HUDEP-2 (cell line): ENCODE data around the gene PARP6.
"Not testable (repeated sequence)": the region's sequence is repeated elsewhere in the genome, so short reads cannot be mapped to it uniquely, and the experiment has no call there.

ENCODE experiments used
- DNase-seq, 76 experiments: peaks; one replicate each; lab custom pipeline; 2025; ENCODE audit not compliant: unreplicated experiment in 76 of 76; lab: John Stamatoyannopoulos, UW

PARP6 gene

DNA sequence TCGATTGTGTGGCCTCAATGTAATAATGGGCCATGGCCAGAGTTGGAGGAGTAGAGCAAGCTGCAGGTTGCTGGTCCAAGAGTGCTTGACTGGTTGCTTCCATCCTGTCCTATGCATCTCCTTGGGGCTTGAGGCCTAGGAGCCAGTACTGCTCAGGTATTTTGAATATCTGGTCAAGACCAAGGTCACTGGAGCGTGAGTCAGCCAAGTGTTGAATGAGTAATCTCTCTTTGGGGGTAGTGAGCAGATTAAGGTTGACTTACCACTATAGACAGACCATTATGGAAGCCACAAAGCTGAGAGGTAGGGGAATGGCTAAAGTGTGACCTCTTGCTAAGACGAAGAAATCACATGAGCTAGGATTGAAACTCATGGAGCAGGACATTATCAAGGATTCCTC is 9.4 kb upstream of the PARP6 start:
- no peak for DNase-seq

- DNase-seq, result no peak
These were observed 8.4 kb upstream of the PARP6 start for GRCh38 chr15:72280751-72281150.

DNA sequence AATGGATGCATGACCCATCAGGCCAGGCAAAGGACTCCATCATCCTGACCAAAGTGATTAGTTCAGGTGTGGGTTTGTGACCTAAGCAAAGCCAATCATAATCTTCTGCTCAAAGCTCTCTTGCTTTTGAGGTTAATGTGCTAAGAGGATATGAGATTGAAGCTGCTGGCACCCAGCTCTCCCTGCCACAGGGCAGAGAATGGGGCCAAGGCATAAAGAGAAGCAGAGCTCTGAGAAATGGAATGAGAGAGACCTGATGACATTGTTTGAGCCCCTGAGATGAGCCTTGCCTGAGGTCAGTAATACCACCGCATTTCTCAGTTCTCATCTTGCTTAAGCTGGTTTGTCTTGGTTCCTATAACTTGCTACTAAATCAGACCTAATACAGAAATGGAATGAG is 6.4 kb upstream of the PARP6 start:
- DNase-seq, result no peak

DNA sequence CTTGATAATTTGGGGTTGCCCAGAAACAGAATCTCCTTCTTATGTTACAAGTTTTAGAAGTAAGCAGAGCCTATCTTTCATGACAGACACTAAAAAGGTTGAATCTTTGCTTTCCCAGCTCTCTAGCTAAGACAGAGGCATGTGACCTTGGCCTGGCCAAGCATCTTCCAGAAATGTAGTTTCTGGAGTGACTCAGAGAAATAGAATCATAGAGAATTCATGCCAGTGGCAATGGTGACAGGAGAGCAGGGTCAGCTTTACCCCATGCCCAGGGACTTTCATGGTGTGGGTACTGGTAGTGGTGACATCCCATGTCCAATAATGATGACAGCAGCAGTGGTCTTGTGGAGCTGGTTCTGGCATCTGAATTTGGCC is 4.0 kb upstream of the PARP6 start:
- no peak for DNase-seq

DNA sequence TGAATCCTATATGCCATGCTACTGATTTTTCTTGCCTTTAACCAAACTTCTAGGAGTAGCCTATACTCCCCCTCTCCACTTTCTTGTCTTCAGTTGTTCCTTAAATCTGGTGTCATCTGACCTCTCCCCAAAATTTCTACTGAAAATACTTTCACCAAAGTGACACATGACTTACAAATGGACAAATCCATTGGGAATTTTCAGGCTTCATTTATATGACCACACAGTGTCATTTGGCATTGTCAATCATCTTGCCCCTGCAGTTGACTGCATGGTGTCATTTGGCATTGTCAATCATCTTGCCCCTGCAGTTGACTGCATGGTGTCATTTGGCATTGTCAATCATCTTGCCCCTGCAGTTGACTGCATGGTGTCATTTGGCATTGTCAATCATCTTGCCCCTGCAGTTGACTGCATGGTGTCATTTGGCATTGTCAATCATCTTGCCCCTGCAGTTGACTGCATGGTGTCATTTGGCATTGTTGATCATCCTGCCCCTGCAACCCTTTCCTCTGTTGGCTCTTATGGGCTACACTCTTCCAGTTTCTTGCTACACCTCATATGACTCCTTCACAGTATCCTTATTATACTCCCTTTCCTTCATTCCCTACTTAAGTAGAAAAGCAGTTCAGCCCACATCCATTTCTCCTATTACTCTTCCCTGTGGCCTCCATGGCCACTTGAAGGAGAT is 3.4 kb upstream of the PARP6 start:
- DNase-seq, result not testable (repeated sequence)

DNA sequence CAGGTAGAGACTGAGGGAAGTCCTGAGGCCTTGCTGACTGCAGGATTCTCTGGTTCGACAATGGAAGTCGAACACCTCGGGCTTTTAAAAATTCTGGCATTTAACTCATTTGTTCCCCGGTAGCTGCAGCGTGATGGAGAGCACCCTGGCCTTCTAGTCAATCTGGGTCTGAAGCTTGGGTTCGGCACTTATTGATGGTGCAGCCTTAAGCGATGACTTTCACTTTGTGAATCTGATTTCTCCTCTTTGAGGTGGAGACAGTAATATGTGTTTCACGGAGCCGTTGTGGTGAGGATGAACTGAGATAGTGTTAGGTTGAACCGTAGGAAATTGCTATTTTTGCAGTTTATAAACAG is 621 bp upstream of the PARP6 start:
- DNase-seq, result no peak

DNA sequence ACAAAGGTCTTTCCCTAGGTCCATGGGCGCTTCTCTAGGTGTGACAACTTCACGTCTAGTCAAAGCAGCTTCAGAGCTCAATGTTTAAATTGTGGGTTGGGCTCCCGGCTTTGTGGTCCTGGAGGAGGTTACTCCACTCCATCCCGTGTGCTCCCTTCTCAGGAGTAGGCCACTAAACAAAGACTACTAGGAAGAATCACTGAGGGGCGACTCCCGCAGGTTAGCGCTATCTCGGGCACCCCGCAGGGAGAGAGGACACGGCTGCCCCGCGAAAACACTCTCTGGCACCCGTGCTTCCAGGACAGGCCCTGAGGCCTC is 500 bp downstream of the PARP6 start:
- peak in 9 of 76 experiments; percentile 2 to 37 (median 14) for DNase-seq

GRCh38 chr15:72271221-72271620 is 1.1 kb downstream of the PARP6 start:
- no peak for DNase-seq

DNA sequence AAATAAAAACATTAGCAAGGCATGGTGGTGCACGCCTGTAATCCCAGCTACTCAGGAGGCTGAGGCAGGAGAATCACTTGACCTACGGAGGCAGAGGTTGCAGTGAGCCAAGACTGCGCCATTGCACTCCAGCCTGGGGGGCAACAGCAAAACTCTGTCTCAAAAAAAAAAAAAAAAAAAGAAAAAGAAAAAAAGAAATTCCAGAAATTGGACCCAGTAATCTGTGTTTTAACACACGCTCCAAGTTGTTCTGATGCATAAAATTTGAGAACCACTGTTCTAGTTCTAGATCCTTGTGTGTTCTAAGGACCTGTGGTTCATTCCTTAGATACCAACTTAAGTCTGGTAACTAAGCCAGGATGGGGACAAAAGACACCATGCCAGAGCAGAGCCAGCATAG is 2.6 kb downstream of the PARP6 start:
- no peak for DNase-seq

- DNase-seq, result no peak
These were observed 7.3 kb downstream of the PARP6 start for GRCh38 chr15:72265031-72265430.

DNA sequence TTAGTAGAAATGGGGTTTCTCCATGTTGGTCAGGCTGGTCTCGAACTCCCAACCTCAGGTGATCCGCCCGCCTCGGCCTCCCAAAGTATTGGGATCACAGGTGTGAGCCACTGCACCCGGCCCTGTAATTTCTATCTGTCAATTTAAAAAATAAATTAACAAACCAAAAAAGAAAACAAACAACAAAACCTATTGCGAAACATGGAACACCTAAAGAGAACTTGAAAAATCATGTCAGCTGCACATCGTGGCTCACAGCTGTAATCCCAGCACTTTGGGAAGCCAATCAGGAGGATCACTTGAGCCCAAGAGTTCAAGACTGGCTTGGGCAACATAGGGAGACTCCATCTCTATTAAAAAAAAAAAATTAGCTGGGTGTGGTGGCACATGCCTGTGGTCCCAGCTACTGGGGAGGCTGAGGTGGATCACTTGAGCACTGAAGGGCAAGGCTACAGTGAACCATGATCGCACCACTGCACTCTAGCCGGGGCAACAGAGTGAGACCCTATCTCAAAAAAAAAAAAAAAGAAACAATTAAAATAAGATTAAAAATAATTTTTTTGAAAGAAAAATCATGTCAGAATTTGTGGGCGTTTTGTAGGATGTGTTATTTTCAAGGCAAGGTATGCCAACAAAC is 19.6 kb downstream of the PARP6 start:
- DNase-seq, result no peak

GRCh38 chr15:72249142-72249810 is 23.1 kb downstream of the PARP6 start:
- DNase-seq, result no peak

- no peak for DNase-seq
These were observed 23.8 kb downstream of the PARP6 start for GRCh38 chr15:72248514-72248913.

GRCh38 chr15:72242775-72243370 is 29.5 kb downstream of the PARP6 start:
- no peak for DNase-seq

DNA sequence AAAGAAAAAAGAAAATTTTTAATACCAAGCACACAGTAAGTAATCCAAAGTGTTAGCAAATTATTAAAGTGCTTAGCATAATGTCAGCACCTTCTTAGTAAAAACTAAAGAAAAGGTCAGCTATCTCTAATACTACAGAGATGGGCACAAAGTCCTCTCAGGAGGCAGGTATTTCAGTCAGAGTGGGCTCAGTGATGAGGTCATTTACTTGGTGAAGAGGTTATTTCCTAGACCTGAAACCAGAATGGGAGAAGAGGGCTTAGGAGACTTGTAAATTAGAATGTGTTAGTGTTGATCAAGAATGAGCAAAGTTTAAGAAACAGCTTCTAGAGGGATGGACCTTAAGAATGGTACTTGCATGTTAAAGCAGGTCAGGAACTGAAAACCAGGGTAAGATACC is 32.7 kb downstream of the PARP6 start:
- DNase-seq, result no peak

DNA sequence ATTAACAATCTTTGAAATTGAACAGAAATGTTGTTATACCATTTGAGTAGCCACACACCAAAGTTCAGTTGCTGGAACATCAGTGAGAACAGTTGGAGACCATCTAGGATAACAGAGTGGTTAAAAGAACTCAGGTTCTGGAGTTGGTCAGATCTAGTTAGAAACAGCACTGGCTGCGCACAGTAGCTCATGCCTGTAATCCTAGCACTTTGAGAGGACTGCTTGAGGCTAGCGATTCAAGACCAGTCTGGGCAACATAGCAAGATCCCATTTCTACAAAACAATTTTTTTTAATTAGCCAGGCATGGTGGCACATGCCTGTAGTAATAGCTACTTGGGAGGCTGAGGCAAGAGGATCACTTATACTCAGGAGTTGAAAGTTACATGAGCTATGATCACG is 33.8 kb downstream of the PARP6 start:
- DNase-seq, result no peak

DNA sequence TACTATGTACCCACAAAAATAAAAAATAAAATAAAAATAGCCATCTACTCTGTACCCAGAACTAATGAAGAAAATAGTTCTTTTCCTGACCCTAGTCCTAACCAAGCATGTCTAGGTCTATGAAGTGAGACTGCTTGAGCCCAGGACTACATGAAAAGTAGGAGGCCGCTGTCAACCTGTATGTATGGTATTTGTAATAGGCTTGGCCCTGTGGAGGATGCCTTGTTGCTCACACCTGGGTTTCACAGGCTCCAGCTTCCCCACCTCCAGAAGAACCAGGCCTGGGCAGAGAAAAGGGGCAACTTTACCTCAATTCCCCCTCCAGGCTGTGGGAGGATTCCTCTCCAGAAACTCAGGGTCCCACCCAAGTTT is 34.5 kb downstream of the PARP6 start:
- DNase-seq, result no peak

DNA sequence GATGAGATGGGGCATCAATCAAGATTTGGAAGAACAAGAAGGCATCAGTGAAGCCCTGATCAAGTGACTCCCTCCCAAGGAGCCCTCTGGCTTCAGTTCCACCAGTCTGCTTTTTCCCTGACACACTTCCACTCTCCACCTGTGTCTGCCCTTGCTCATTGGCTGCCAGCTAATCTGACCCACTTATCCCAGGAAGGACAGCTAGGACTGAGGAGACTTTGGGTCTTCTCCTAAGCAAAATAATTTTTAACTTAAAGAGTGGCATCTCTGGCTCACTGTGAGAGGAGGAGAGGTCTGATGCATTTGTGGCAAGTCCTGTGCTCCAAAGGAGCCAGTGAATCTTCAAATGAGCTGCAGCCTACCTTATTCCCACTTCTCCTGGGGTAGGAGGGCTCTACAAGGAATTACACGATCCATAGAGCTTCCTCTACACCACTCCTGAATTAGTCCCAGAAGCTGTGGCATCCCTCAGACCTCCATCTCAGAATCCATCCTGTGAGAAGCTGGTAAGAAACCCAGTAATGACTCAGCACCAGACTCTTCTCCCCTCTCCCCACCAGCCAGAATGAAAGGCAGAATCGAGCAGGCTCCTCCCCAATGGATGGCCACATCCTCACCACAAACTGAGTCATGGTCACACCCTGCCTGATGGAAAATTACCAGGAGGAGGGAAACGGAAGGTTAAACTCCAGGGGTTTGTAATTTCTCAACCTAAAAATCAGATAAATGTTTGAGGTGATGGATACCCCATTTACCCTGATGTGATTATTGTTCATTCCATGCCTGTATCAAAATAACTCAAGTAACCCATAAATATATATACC is 35.1 kb downstream of the PARP6 start:
- peak in 63 of 76 experiments; percentile 3 to 77 (median 37) for DNase-seq

- DNase-seq, result no peak
These were observed 35.9 kb downstream of the PARP6 start for GRCh38 chr15:72236381-72237003.

DNA sequence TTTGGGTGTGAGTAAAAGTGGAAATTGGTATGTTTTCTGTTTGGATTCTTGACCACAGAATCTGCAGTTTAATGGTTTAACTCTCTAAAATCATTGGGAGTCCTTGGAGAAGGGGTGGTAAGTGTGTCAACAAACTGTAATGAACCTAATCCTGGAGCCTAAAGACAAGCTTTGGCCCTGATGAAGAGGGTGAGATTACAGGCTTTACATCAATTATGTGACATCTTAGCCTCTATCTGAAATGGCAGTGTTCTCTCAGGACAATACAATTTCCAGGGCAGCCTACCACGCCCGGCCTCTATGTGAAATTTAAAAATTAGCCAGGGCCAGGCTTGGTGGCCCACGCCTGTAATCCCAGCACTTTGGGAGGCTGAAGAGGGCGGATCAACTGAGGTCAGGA is 37.1 kb downstream of the PARP6 start:
- no peak for DNase-seq

DNA sequence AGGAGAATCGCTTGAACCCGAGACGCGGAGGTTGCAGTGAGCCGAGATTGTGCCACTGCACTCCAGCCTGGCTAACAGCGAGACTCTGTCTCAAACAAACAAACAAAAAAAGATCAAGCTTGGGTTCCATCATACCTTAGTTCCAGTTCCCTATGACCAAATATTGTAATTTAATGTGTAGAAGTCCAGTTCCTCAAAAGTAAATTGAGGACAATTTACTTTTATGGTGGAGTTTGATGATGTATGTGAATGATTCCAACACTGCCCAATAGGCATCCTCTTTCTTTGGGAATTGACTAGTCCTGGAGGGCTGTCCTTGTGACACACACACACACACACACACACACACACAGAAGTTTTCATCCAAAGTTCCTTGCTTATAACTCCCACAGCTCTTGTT is 38.6 kb downstream of the PARP6 start:
- no peak for DNase-seq
